NCI-H2171 (cell line): Measurements from ENCODE around the gene ZNF467.

Source experiments
- DNase-seq: peaks from one replicate; lab custom pipeline; 2025; lab: John Stamatoyannopoulos, UW

ZNF467 gene

GRCh38 chr7:149773446-149774236 lies at the start of gene ZNF467:
ZNF467 (minus strand) TSS chr7:149773588; CDS start chr7:149771032, 2,556 bp downstream.
- peak; percentile 63 for DNase-seq

GRCh38 chr7:149822353-149822943 lies 49.1 kb upstream of the ZNF467 start:
- DNase-seq = no peak

- DNase-seq = no peak
Measured at GRCh38 chr7:149821191-149822148, 48.1 kb upstream of the ZNF467 start.

GRCh38 chr7:149820622-149821190 lies 47.3 kb upstream of the ZNF467 start:
- DNase-seq = no peak

GRCh38 chr7:149819961-149820340 lies 46.6 kb upstream of the ZNF467 start:
- DNase-seq = no peak

GRCh38 chr7:149819141-149819960 lies 46.0 kb upstream of the ZNF467 start:
- DNase-seq = no peak

GRCh38 chr7:149818536-149818840 lies 45.1 kb upstream of the ZNF467 start:
- no peak for DNase-seq

GRCh38 chr7:149817836-149818535 lies 44.6 kb upstream of the ZNF467 start:
- DNase-seq = no peak

GRCh38 chr7:149817301-149817771 lies 43.9 kb upstream of the ZNF467 start:
- DNase-seq = no peak

- DNase-seq = no peak
Measured at GRCh38 chr7:149816794-149817193, 43.4 kb upstream of the ZNF467 start.

- DNase-seq = no peak
Measured at GRCh38 chr7:149816267-149816751, 42.9 kb upstream of the ZNF467 start.

GRCh38 chr7:149815661-149816266 lies 42.4 kb upstream of the ZNF467 start:
- no peak for DNase-seq

GRCh38 chr7:149815121-149815520 lies 41.7 kb upstream of the ZNF467 start:
- no peak for DNase-seq

- DNase-seq = no peak
Measured at GRCh38 chr7:149814494-149814893, 41.1 kb upstream of the ZNF467 start.

- no peak for DNase-seq
Measured at GRCh38 chr7:149813254-149814035, 40.1 kb upstream of the ZNF467 start.

GRCh38 chr7:149811831-149812490 lies 38.6 kb upstream of the ZNF467 start:
- no peak for DNase-seq

- no peak for DNase-seq
Measured at GRCh38 chr7:149811221-149811620, 37.8 kb upstream of the ZNF467 start.

GRCh38 chr7:149809215-149809614 lies 35.8 kb upstream of the ZNF467 start:
- DNase-seq = no peak

GRCh38 chr7:149808311-149808710 lies 34.9 kb upstream of the ZNF467 start:
- DNase-seq = no peak
